Endothelial cell of umbilical vein (primary cell): ENCODE data around the gene KITLG.

Source experiments
- CTCF ChIP-seq, 2 donors: IDR thresholded peaks; 1 replicate in 1 of 2; 2 replicates in 1 of 2; pipeline ENCODE4 v1.5.1; 2011; ENCODE audit warnings: low read length in 2 of 2, mild to moderate bottlenecking in 2 of 2, moderate library complexity in 2 of 2, control low read depth in 1 of 2, inconsistent platforms in 1 of 2, low read depth in 1 of 2; ENCODE audit not compliant: insufficient read depth in 1 of 2; ENCODE audit errors: extremely low read depth in 1 of 2
- EZH2 ChIP-seq: IDR thresholded peaks from 2 replicates; pipeline ENCODE4 v1.6.1; 2012; ENCODE audit warnings: borderline replicate concordance, low read depth, mild to moderate bottlenecking, moderate library complexity, low read length, inconsistent platforms; ENCODE audit not compliant: severe bottlenecking
- POLR2A ChIP-seq: IDR thresholded peaks from 2 replicates; pipeline ENCODE4 v1.6.1; 2012; ENCODE audit warnings: low read depth, mild to moderate bottlenecking, control low read depth, low read length
- POLR2AphosphoS5 ChIP-seq: IDR thresholded peaks from 2 replicates; pipeline ENCODE4 v1.6.1; 2012; ENCODE audit warnings: low read depth, mild to moderate bottlenecking, control low read depth, low read length, moderate library complexity; ENCODE audit not compliant: insufficient read depth

GRCh38 chr12:88518863-88519403, 61.3 kb downstream of the KITLG start:
- TF ChIP-seq EZH2 (no peak), POLR2A (no peak), CTCF (IDR thresholded peaks at IDR 0.05; ENCODE audit: extremely low read depth in 1 of 2, insufficient read depth in 1 of 2, low read depth in 1 of 2, low read length in 2 of 2) (no peak), POLR2AphosphoS5 (no peak)
